ENCODE results near the gene ABTB1. TPM values are rescaled to one million over a fixed set of nuclear protein-coding genes. Genes with fewer than 3 reads are reported as not detected.

ABTB1 gene
- total RNA-seq, 1 experiment from 2014 or later, result 3.6 TPM

DNA sequence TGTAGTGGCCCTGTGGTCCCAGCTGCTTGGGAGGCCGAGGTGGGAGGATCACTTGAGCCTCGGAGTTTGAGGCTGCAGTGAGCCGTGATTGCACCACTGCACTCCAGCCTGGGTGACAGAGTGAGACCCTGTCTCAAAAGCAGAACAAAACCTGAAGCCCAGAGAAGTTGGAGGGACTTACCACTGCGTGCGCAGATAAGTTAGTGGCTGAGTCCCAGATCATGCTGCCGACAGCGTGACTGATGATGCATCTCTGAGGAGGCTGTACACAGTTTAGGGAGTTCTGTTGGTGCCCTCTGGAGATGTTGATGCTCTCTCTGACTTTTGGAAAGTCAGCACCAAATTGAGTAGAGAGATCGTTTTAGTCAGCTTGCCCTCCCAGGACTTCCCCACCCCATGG, 15.8 kb upstream of the ABTB1 start:
- Histone ChIP-seq H3K4me1 (ENCODE audit: insufficient read depth, low read length) (peaks cover 25% of the 10 kb centered on the region), H3K4me3 (ENCODE audit: low read length) (no peak overlapping the region), H3K27ac (ENCODE audit: low read length) (no peak overlapping the region), H4K20me1 (ENCODE audit: low read length) (no peaks in the 10 kb centered on the region), H2AFZ (ENCODE audit: low read length) (no peak overlapping the region), H3K36me3 (ENCODE audit: low read depth, low read length) (no peaks in the 10 kb centered on the region), H3K9ac (ENCODE audit: low read length) (no peak overlapping the region), H3K27me3 (ENCODE audit: low read length) (no peaks in the 10 kb centered on the region), H3K9me3 (ENCODE audit: low read length) (no peaks in the 10 kb centered on the region), H3K4me2 (ENCODE audit: low read length) (no peak overlapping the region), H3K79me2 (ENCODE audit: low read length) (no peaks in the 10 kb centered on the region), H3K9me2 (replicated peaks; ENCODE audit: low read length) (no peaks in the 10 kb centered on the region), H3F3A (ENCODE audit: low read length, unreplicated experiment) (no peaks in the 10 kb centered on the region)
- BruUV-seq (replicated peaks), result no TSS peak
- TF ChIP-seq EZH2 (IDR thresholded peaks at IDR 0.05; ENCODE audit: low read length, unreplicated experiment) (no peak), CTCF (conservative IDR thresholded peaks at IDR 0.05; ENCODE audit: low read depth, low read length) (no peak), EZH2phosphoT487 (IDR thresholded peaks at IDR 0.05; ENCODE audit: borderline replicate concordance, low read length) (no peak)
- intact Hi-C loops (cut with micrococcal nuclease), result no loop called here
- CTCF ChIA-PET, result no interaction called here
- ATAC-seq (no peak), DNase-seq (no peak)
- POLR2A ChIA-PET (ENCODE audit: unreplicated experiment), result no interaction called here

DNA sequence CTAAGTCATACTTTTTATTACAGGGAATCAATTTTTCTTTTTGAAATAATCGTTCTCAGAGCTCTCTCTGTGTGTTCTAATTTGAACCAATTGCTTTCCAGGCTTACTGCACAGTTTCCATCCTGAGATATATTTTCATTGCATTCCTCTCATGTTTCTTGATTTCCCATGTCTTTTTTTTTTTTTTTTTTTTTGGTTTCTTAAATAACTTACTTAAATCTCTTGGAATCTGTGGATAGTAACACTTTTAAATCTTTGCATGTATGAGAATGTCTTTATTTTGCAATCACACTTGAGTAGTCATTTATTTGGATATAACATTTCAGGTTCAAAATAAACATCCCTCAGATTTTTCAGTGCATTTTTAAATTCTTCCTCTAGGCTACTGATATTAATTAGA, 14.5 kb upstream of the ABTB1 start:
- Histone ChIP-seq H3K9me2 (replicated peaks; ENCODE audit: low read length) (no peaks in the 10 kb centered on the region), H2AFZ (ENCODE audit: low read length) (no peak overlapping the region), H3K27ac (ENCODE audit: low read length) (no peak overlapping the region), H4K20me1 (ENCODE audit: low read length) (no peaks in the 10 kb centered on the region), H3K36me3 (ENCODE audit: low read depth, low read length) (no peaks in the 10 kb centered on the region), H3K9ac (ENCODE audit: low read length) (no peak overlapping the region), H3K27me3 (ENCODE audit: low read length) (no peaks in the 10 kb centered on the region), H3F3A (ENCODE audit: low read length, unreplicated experiment) (no peaks in the 10 kb centered on the region), H3K4me3 (ENCODE audit: low read length) (no peak overlapping the region), H3K79me2 (ENCODE audit: low read length) (no peaks in the 10 kb centered on the region), H3K9me3 (ENCODE audit: low read length) (no peaks in the 10 kb centered on the region), H3K4me1 (ENCODE audit: insufficient read depth, low read length) (peaks cover 25% of the 10 kb centered on the region), H3K4me2 (ENCODE audit: low read length) (no peak overlapping the region)
- DNase-seq (no peak), ATAC-seq (no peak)
- ChIA-PET POLR2A (ENCODE audit: unreplicated experiment) (no interaction called here), CTCF (interaction anchor here (0.7 kb wide), 1 partner anchor 353 kb away, joined by 10 read pairs; no protein-coding TSS in a partner anchor)
- BruUV-seq (replicated peaks), result no TSS peak
- intact Hi-C loops (cut with micrococcal nuclease), result no loop called here
- TF ChIP-seq EZH2phosphoT487 (IDR thresholded peaks at IDR 0.05; ENCODE audit: borderline replicate concordance, low read length) (no peak), CTCF (conservative IDR thresholded peaks at IDR 0.05; ENCODE audit: low read depth, low read length) (no peak), EZH2 (IDR thresholded peaks at IDR 0.05; ENCODE audit: low read length, unreplicated experiment) (no peak)

GRCh38 chr3:127660621-127661251, 12.0 kb upstream of the ABTB1 start:
- no peaks in the 10 kb centered on the region for H3K79me2 ChIP-seq (ENCODE audit: low read length)
- ChIA-PET POLR2A (ENCODE audit: unreplicated experiment) (no interaction called here), CTCF (no interaction called here)
- no peaks in the 10 kb centered on the region for H3F3A ChIP-seq (ENCODE audit: low read length, unreplicated experiment)
- no peaks in the 10 kb centered on the region for H3K36me3 ChIP-seq (ENCODE audit: low read depth, low read length)
- intact Hi-C loops (cut with micrococcal nuclease), result no loop called here
- BruUV-seq (replicated peaks), result no TSS peak
- no peaks in the 10 kb centered on the region for H4K20me1 ChIP-seq (ENCODE audit: low read length)
- H3K9me3 ChIP-seq (ENCODE audit: low read length), result no peaks in the 10 kb centered on the region
- no peak overlapping the region for H3K27ac ChIP-seq (ENCODE audit: low read length)
- no peaks in the 10 kb centered on the region for H3K9me2 ChIP-seq (replicated peaks; ENCODE audit: low read length)
- TF ChIP-seq EZH2 (IDR thresholded peaks at IDR 0.05; ENCODE audit: low read length, unreplicated experiment) (no peak), CTCF (conservative IDR thresholded peaks at IDR 0.05; ENCODE audit: low read depth, low read length) (no peak), EZH2phosphoT487 (IDR thresholded peaks at IDR 0.05; ENCODE audit: borderline replicate concordance, low read length) (no peak)
- no peak overlapping the region for H2AFZ ChIP-seq (ENCODE audit: low read length)
- no peak for DNase-seq
- no peak overlapping the region for H3K9ac ChIP-seq (ENCODE audit: low read length)
- no peaks in the 10 kb centered on the region for H3K27me3 ChIP-seq (ENCODE audit: low read length)
- ATAC-seq, result no peak
- H3K4me3 ChIP-seq (ENCODE audit: low read length), result no peak overlapping the region
- H3K4me1 ChIP-seq (ENCODE audit: insufficient read depth, low read length), result peaks cover 3% of the 10 kb centered on the region
- H3K4me2 ChIP-seq (ENCODE audit: low read length), result no peak overlapping the region
